Measurements from ENCODE around the gene PLBD2.

Gene PLBD2

GRCh38 chr12:113322343-113322742 is 36.0 kb upstream of the PLBD2 start:
- H3K4me1 ChIP-seq (ENCODE audit: insufficient read depth, low read length): no peaks in the 10 kb centered on the region
- no peaks in the 10 kb centered on the region for H3K27me3 ChIP-seq (ENCODE audit: insufficient read depth, low read length, poor library complexity)
- H3K4me3 ChIP-seq (ENCODE audit: low read depth in 1 of 2, low read length in 2 of 2): no peak overlapping the region
- no peak overlapping the region for H3K9ac ChIP-seq (ENCODE audit: low read depth, low read length)
- peaks cover 3% of the 10 kb centered on the region for H3K9me3 ChIP-seq (ENCODE audit: insufficient read depth, low read length, severe bottlenecking)
- TF ChIP-seq CTCF (IDR thresholded peaks at IDR 0.05; ENCODE audit: borderline replicate concordance, extremely low read depth, low read length, poor library complexity, severe bottlenecking) (no peak), EZH2 (IDR thresholded peaks at IDR 0.05; ENCODE audit: borderline replicate concordance, low read depth, low read length, severe bottlenecking) (no peak)
- H3K27ac ChIP-seq (ENCODE audit: low read length): no peak overlapping the region
- peaks cover 66% of the 10 kb centered on the region for H3K36me3 ChIP-seq (ENCODE audit: insufficient read depth, low read length)
- H4K20me1 ChIP-seq (ENCODE audit: insufficient read depth, low read length): no peaks in the 10 kb centered on the region; the same call in 1 of the 2 replicates
- H3K4me2 ChIP-seq (ENCODE audit: insufficient read depth, low read length): no peak overlapping the region
- ATAC-seq (ENCODE audit: insufficient read depth, low read depth): no peak
- 0 out of 2 replicates have a peak, but pooled peaks cover 3% of the 10 kb centered on the region for H3K79me2 ChIP-seq (ENCODE audit: insufficient read depth, low read length)
- DNase-seq: no peak
- H2AFZ ChIP-seq (ENCODE audit: low read depth, low read length): no peak overlapping the region

GRCh38 chr12:113325916-113326315 is 32.5 kb upstream of the PLBD2 start:
- no peak overlapping the region for H3K4me3 ChIP-seq (ENCODE audit: low read depth in 1 of 2, low read length in 2 of 2)
- DNase-seq (no peak), ATAC-seq (ENCODE audit: insufficient read depth, low read depth) (no peak)
- no peak overlapping the region for H3K4me2 ChIP-seq (ENCODE audit: insufficient read depth, low read length)
- no peak overlapping the region for H3K9ac ChIP-seq (ENCODE audit: low read depth, low read length)
- H3K27ac ChIP-seq (ENCODE audit: low read length): no peak overlapping the region
- H3K36me3 ChIP-seq (ENCODE audit: insufficient read depth, low read length): peaks cover 56% of the 10 kb centered on the region
- no peaks in the 10 kb centered on the region for H3K27me3 ChIP-seq (ENCODE audit: insufficient read depth, low read length, poor library complexity)
- H2AFZ ChIP-seq (ENCODE audit: low read depth, low read length): no peak overlapping the region
- H3K4me1 ChIP-seq (ENCODE audit: insufficient read depth, low read length): peaks cover 3% of the 10 kb centered on the region; the same call in 1 of the 2 replicates
- H4K20me1 ChIP-seq (ENCODE audit: insufficient read depth, low read length): peaks cover 3% of the 10 kb centered on the region
- no peak for TF ChIP-seq EZH2 (IDR thresholded peaks at IDR 0.05; ENCODE audit: borderline replicate concordance, low read depth, low read length, severe bottlenecking)
- H3K9me3 ChIP-seq (ENCODE audit: insufficient read depth, low read length, severe bottlenecking): peaks cover 3% of the 10 kb centered on the region
- H3K79me2 ChIP-seq (ENCODE audit: insufficient read depth, low read length): 0 out of 2 replicates have a peak, but pooled peaks cover 3% of the 10 kb centered on the region

DNA sequence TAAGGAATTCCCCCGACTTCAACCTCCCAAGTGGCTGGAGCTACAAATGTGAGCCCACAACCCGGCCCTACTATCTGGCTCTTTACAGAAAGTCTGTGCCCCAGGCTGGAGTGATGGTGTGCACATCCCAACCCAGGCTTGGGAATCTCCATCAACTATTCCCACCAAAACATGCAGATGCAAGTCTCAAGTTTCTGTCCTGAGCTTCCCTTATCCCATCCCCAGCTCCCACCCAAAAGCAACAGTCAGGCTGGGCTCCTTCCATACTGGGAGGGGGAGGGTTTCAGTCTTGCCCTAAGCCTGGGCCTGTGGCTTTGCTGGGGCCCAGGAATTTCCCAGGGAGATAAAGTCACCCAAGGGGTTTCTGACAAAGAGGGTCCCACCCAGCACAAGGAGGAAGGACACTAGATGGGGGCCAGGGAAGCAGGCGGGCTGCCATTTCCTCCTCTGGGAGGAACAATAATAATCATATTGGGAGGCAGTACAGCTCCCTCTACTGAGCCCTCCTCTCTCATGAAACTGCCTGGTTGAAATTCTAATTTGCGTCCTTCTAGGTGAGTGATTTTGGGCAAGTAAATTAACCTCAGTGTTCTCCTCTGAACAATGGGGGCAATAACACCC is 31.5 kb upstream of the PLBD2 start:
- Histone ChIP-seq H3K27me3 (ENCODE audit: insufficient read depth, low read length, poor library complexity) (no peaks in the 10 kb centered on the region), H3K4me1 (ENCODE audit: insufficient read depth, low read length) (peaks cover 3% of the 10 kb centered on the region; the same call in 1 of the 2 replicates), H3K9me3 (ENCODE audit: insufficient read depth, low read length, severe bottlenecking) (peaks cover 3% of the 10 kb centered on the region), H3K27ac (ENCODE audit: low read length) (no peak overlapping the region), H3K36me3 (ENCODE audit: insufficient read depth, low read length) (peaks cover 56% of the 10 kb centered on the region), H4K20me1 (ENCODE audit: insufficient read depth, low read length) (peaks cover 3% of the 10 kb centered on the region), H2AFZ (ENCODE audit: low read depth, low read length) (no peak overlapping the region), H3K4me3 (ENCODE audit: low read depth in 1 of 2, low read length in 2 of 2) (no peak overlapping the region), H3K79me2 (ENCODE audit: insufficient read depth, low read length) (0 out of 2 replicates have a peak, but pooled peaks cover 3% of the 10 kb centered on the region), H3K4me2 (ENCODE audit: insufficient read depth, low read length) (no peak overlapping the region), H3K9ac (ENCODE audit: low read depth, low read length) (no peak overlapping the region)
- no peak for DNase-seq
- TF ChIP-seq EZH2 (IDR thresholded peaks at IDR 0.05; ENCODE audit: borderline replicate concordance, low read depth, low read length, severe bottlenecking): no peak
- TF ChIP-seq CTCF (IDR thresholded peaks at IDR 0.05; ENCODE audit: borderline replicate concordance, extremely low read depth, low read length, poor library complexity, severe bottlenecking): no peak
- no peak for ATAC-seq (ENCODE audit: insufficient read depth, low read depth)

DNA sequence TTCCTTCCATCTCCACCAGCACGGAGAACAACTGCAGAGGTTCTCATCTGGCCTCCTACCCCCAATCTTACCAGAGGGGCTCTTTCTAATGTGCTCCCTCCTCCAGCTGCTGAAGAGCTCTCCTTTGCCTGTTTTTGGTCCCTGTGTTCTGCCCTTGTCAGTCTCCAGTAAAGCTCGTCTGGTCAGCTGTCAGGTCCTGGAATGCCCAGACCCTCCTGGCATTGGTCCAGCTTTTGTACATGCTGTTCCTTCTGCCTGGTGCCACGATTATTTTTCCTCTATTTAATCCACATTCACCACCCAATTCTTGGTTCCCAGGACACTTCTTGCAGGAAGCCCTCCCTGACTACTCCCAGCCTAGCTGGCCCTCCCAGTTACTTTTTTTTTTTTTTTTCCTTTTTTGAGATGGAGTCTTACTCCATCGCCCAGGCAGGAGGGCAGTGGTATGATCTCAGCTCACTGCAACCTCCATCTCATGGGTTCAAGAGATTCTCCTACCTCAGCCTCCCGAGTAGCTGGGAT is 30.0 kb upstream of the PLBD2 start:
- Histone ChIP-seq H3K27me3 (ENCODE audit: insufficient read depth, low read length, poor library complexity) (no peaks in the 10 kb centered on the region), H3K36me3 (ENCODE audit: insufficient read depth, low read length) (peaks cover 56% of the 10 kb centered on the region), H3K9me3 (ENCODE audit: insufficient read depth, low read length, severe bottlenecking) (no peaks in the 10 kb centered on the region), H3K79me2 (ENCODE audit: insufficient read depth, low read length) (peaks cover 7% of the 10 kb centered on the region; the same call in 1 of the 2 replicates), H2AFZ (ENCODE audit: low read depth, low read length) (no peak overlapping the region), H3K4me3 (ENCODE audit: low read depth in 1 of 2, low read length in 2 of 2) (no peak overlapping the region), H4K20me1 (ENCODE audit: insufficient read depth, low read length) (peaks cover 11% of the 10 kb centered on the region), H3K27ac (ENCODE audit: low read length) (no peak overlapping the region), H3K9ac (ENCODE audit: low read depth, low read length) (no peak overlapping the region), H3K4me2 (ENCODE audit: insufficient read depth, low read length) (no peak overlapping the region), H3K4me1 (ENCODE audit: insufficient read depth, low read length) (peaks cover 13% of the 10 kb centered on the region)
- TF ChIP-seq EZH2 (IDR thresholded peaks at IDR 0.05; ENCODE audit: borderline replicate concordance, low read depth, low read length, severe bottlenecking) (no peak), CTCF (IDR thresholded peaks at IDR 0.05; ENCODE audit: borderline replicate concordance, extremely low read depth, low read length, poor library complexity, severe bottlenecking) (no peak)
- no peak for ATAC-seq (ENCODE audit: insufficient read depth, low read depth)
- DNase-seq: no peak
